ENCODE results near the gene SPIRE1.

Gene SPIRE1

DNA sequence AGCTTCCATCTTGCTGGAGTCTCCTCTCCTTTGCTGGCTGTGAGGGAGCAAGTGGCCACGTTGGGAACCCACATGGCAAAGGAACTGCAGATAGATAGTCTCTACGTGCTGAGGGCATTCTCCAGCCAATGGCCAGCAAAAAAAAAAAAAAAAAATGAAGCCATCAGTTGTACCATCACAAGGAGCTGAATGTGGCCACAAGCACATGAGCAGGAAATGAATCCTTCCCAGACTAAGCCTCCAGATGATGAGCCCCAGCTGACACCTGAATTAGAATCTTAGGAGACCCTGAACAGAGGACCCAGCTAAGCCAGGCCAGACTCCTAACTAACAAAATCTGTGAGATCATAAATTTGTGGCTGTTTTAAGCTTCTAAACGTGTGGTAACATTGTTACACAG is 57.9 kb downstream of the SPIRE1 start:
- Histone ChIP-seq H3K27ac (ENCODE audit: insufficient read depth in 1 of 2, low read depth in 1 of 2, low read length in 2 of 2, poor library complexity in 1 of 2, severe bottlenecking in 2 of 2) (no peak overlapping the region), H3K4me3 (ENCODE audit: control insufficient read depth in 1 of 7, extremely low read depth in 1 of 7, insufficient read depth in 4 of 7, low read depth in 2 of 7, low read length in 6 of 7) (no peak overlapping the region), H3K36me3 (ENCODE audit: control insufficient read depth in 4 of 4, insufficient read depth in 4 of 4, low read length in 3 of 4) (no peaks in the 10 kb centered on the region), H3K9me3 (ENCODE audit: control extremely low read depth in 1 of 5, control insufficient read depth in 4 of 5, insufficient read depth in 2 of 5, low read depth in 1 of 5, low read length in 4 of 5) (no peaks in the 10 kb centered on the region), H3K4me1 (ENCODE audit: control extremely low read depth in 1 of 4, control insufficient read depth in 4 of 4, insufficient read depth in 4 of 4, low read length in 3 of 4) (peaks cover 8 to 60% (median 30%) of the 10 kb centered on the region in 4 experiments), H3K27me3 (replicated peaks in 2 of 5; ENCODE audit: control insufficient read depth in 4 of 5, insufficient read depth in 5 of 5, low read length in 4 of 5) (no peaks in the 10 kb centered on the region)
- POLR2A ChIA-PET = no interaction called here
- CTCF ChIA-PET = interaction anchor here (0.7 kb wide), 1 partner anchor 177 kb away, joined by 3 read pairs; no protein-coding TSS in a partner anchor
- no peak for DNase-seq
- WGBS (ENCODE audit: insufficient coverage) = no CpG with 5 or more reads among the region's 3 CpGs

DNA sequence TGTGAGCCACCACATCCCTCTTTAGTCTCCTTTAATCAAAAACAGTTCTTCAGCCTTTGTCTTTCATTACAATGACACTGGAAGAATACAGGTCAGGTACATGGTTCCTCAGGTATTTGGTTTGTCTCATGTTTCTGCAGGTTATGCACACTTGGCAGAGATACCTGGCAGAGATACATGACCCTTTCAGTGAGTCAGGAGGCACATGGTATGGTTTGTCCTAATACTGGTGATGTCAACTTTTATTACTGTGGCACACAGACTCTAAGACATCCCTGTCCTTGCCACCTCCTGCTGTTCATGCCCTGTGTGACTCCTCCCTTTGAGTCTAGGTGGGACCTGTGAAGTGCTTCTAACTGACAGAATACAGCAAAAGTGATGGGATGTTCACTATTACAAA is 58.4 kb downstream of the SPIRE1 start:
- H3K4me1 ChIP-seq (ENCODE audit: control extremely low read depth in 1 of 4, control insufficient read depth in 4 of 4, insufficient read depth in 4 of 4, low read length in 3 of 4) = peaks cover 8 to 60% (median 30%) of the 10 kb centered on the region in 4 experiments
- H3K9me3 ChIP-seq (ENCODE audit: control extremely low read depth in 1 of 5, control insufficient read depth in 4 of 5, insufficient read depth in 2 of 5, low read depth in 1 of 5, low read length in 4 of 5) = no peaks in the 10 kb centered on the region
- CTCF ChIA-PET = interaction anchor here (0.7 kb wide), 1 partner anchor 177 kb away, joined by 3 read pairs; no protein-coding TSS in a partner anchor
- H3K4me3 ChIP-seq (ENCODE audit: control insufficient read depth in 1 of 7, extremely low read depth in 1 of 7, insufficient read depth in 4 of 7, low read depth in 2 of 7, low read length in 6 of 7) = no peak overlapping the region
- no peaks in the 10 kb centered on the region for H3K27me3 ChIP-seq (replicated peaks in 2 of 5; ENCODE audit: control insufficient read depth in 4 of 5, insufficient read depth in 5 of 5, low read length in 4 of 5)
- H3K36me3 ChIP-seq (ENCODE audit: control insufficient read depth in 4 of 4, insufficient read depth in 4 of 4, low read length in 3 of 4) = no peaks in the 10 kb centered on the region
- POLR2A ChIA-PET = interaction anchor here (0.6 kb wide), 1 partner anchor 14 kb away, joined by 3 read pairs; no protein-coding TSS in a partner anchor
- no peak overlapping the region for H3K27ac ChIP-seq (ENCODE audit: insufficient read depth in 1 of 2, low read depth in 1 of 2, low read length in 2 of 2, poor library complexity in 1 of 2, severe bottlenecking in 2 of 2)
- DNase-seq = no peak

DNA sequence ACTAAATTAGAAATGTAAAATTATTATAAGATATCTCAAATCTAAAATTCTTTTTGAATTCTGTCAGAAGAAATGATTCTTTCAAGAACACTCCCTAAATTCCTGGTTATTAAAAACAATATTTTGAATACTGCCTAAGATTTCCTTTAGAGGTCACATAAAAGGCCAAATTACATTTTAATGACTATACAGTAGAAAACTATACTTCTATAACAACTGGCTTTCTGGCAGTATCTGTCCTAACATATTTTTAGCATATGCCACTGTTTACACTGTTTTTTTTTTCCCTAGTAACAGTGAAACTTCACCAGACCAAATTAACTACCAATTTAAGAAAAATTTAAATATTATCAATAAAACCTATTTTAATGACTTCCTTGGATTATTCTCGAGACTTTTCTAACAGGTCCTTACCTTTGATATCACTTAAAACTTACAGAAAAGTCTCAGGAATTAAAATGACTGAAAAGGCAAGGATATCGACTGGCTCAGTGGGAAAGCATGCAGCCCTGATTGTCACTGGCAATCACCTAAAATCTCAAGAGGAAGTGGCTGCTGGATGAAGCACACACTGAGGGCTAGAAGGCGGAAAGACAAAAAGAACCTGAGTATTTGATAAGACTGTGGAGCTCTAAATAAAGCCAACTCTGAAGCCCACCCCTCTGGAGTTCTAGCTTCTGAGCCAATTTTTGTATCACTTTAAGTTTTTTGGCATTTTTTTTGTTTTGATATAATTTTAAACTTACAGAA is 59.6 kb downstream of the SPIRE1 start:
- H3K27me3 ChIP-seq (replicated peaks in 2 of 5; ENCODE audit: control insufficient read depth in 4 of 5, insufficient read depth in 5 of 5, low read length in 4 of 5) = no peaks in the 10 kb centered on the region
- no peaks in the 10 kb centered on the region for H3K36me3 ChIP-seq (ENCODE audit: control insufficient read depth in 4 of 4, insufficient read depth in 4 of 4, low read length in 3 of 4)
- peak; percentile 34 to 88 (median 77) for DNase-seq
- H3K9me3 ChIP-seq (ENCODE audit: control extremely low read depth in 1 of 5, control insufficient read depth in 4 of 5, insufficient read depth in 2 of 5, low read depth in 1 of 5, low read length in 4 of 5) = no peaks in the 10 kb centered on the region
- WGBS (ENCODE audit: insufficient coverage) = 7% methylated on average over 2 of the region's 3 CpGs
- POLR2A ChIA-PET = no interaction called here
- H3K4me1 ChIP-seq (ENCODE audit: control extremely low read depth in 1 of 4, control insufficient read depth in 4 of 4, insufficient read depth in 4 of 4, low read length in 3 of 4) = peaks cover 8 to 60% (median 30%) of the 10 kb centered on the region in 4 experiments
- CTCF ChIA-PET = interaction anchor here (0.8 to 1.1 kb wide), 2 partner anchors 45 to 58 kb away, joined by 3 read pairs; no protein-coding TSS in a partner anchor
- H3K27ac ChIP-seq (ENCODE audit: insufficient read depth in 1 of 2, low read depth in 1 of 2, low read length in 2 of 2, poor library complexity in 1 of 2, severe bottlenecking in 2 of 2) = no peak overlapping the region
- H3K4me3 ChIP-seq (ENCODE audit: control insufficient read depth in 1 of 7, extremely low read depth in 1 of 7, insufficient read depth in 4 of 7, low read depth in 2 of 7, low read length in 6 of 7) = peak overlapping the region in 1 of 7 experiments; percentile 11

DNA sequence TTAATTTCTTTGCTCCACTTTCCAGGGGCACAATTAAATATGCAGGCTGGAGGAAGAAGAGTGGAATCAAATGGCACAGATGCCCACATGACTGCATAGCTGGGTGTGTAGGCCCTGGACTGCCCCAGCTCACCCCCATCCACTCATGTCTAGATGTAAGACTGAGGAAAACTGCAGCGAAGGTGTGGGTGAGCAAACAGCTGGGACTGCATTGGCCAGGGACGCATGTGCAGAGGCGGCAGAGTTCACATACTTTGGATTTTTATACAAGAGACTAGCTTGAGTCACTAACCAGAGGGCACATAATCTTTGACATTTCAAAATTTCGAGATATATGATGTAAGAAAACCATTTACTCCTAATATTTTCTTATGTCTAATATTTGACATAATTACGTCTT is 60.1 kb downstream of the SPIRE1 start:
- POLR2A ChIA-PET = no interaction called here
- no peaks in the 10 kb centered on the region for H3K36me3 ChIP-seq (ENCODE audit: control insufficient read depth in 4 of 4, insufficient read depth in 4 of 4, low read length in 3 of 4)
- H3K4me3 ChIP-seq (ENCODE audit: control insufficient read depth in 1 of 7, extremely low read depth in 1 of 7, insufficient read depth in 4 of 7, low read depth in 2 of 7, low read length in 6 of 7) = no peak overlapping the region
- 100% methylated on average over 3 of the region's 5 CpGs for WGBS (ENCODE audit: insufficient coverage)
- H3K27me3 ChIP-seq (replicated peaks in 2 of 5; ENCODE audit: control insufficient read depth in 4 of 5, insufficient read depth in 5 of 5, low read length in 4 of 5) = no peaks in the 10 kb centered on the region
- H3K4me1 ChIP-seq (ENCODE audit: control extremely low read depth in 1 of 4, control insufficient read depth in 4 of 4, insufficient read depth in 4 of 4, low read length in 3 of 4) = peaks cover 8 to 60% (median 30%) of the 10 kb centered on the region in 4 experiments
- no peak for DNase-seq
- CTCF ChIA-PET = no interaction called here
- H3K27ac ChIP-seq (ENCODE audit: insufficient read depth in 1 of 2, low read depth in 1 of 2, low read length in 2 of 2, poor library complexity in 1 of 2, severe bottlenecking in 2 of 2) = peak overlapping the region in 1 of 2 experiments; percentile 1
- H3K9me3 ChIP-seq (ENCODE audit: control extremely low read depth in 1 of 5, control insufficient read depth in 4 of 5, insufficient read depth in 2 of 5, low read depth in 1 of 5, low read length in 4 of 5) = no peaks in the 10 kb centered on the region

DNA sequence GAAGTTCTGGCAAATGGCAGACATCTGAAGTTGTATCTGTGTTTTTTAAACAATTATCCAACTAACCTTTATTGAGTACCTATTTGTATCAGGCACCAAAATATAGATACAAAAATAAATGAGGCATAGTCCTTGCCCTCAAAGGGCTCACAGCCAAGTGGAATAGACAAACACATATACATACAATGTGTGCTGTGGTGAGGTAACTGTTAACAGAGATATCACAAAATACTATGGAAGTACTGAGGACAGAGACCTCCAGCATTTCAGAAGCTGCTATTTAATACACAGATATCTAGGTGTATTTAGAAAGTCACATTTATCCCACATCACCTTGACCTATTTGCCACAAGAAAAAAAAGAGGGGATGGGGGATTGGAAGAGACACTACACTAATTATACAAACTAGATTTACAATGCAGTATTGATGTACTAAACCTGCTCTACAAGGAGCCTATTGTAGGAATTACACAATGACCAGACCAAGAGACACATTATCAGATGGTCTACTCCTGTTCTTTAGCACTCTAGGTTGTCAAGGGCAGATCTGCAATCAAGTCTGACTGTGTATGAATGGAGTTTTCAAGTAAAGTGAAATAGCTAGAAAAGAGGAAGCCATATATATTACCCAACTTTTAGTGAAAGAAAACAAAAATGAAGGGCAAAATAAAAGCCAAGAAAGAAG is 62.2 kb downstream of the SPIRE1 start:
- H3K27ac ChIP-seq (ENCODE audit: insufficient read depth in 1 of 2, low read depth in 1 of 2, low read length in 2 of 2, poor library complexity in 1 of 2, severe bottlenecking in 2 of 2) = peak overlapping the region in 1 of 2 experiments; percentile 34
- ChIA-PET CTCF (no interaction called here), POLR2A (no interaction called here)
- H3K4me1 ChIP-seq (ENCODE audit: control extremely low read depth in 1 of 4, control insufficient read depth in 4 of 4, insufficient read depth in 4 of 4, low read length in 3 of 4) = peaks cover 8 to 48% (median 25%) of the 10 kb centered on the region in 4 experiments
- DNase-seq = peak in 2 of 3 donors; percentile 52 to 65
- no peaks in the 10 kb centered on the region for H3K36me3 ChIP-seq (ENCODE audit: control insufficient read depth in 4 of 4, insufficient read depth in 4 of 4, low read length in 3 of 4)
- H3K9me3 ChIP-seq (ENCODE audit: control extremely low read depth in 1 of 5, control insufficient read depth in 4 of 5, insufficient read depth in 2 of 5, low read depth in 1 of 5, low read length in 4 of 5) = no peaks in the 10 kb centered on the region
- no peak overlapping the region for H3K4me3 ChIP-seq (ENCODE audit: control insufficient read depth in 1 of 7, extremely low read depth in 1 of 7, insufficient read depth in 4 of 7, low read depth in 2 of 7, low read length in 6 of 7)
- H3K27me3 ChIP-seq (replicated peaks in 2 of 5; ENCODE audit: control insufficient read depth in 4 of 5, insufficient read depth in 5 of 5, low read length in 4 of 5) = no peaks in the 10 kb centered on the region

DNA sequence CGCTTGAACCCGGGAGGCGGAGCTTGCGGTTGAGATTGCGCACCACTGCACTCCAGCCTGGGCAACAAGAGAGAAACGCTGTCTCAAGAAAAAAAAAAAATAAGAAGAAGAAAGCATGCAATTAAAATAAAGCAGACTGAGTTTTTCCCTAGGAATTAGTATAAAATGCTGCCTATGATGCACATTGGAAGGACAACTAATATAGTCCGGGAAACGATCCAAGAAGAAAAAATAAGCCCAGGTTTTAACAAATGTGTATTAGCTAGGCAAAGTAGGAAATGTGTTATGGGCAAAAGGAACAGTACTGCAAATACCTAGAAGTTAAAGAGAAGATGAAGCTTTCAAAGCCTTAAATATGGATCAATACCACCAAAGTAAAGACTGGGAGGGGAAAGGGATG is 64.0 kb downstream of the SPIRE1 start:
- no peak overlapping the region for H3K27ac ChIP-seq (ENCODE audit: insufficient read depth in 1 of 2, low read depth in 1 of 2, low read length in 2 of 2, poor library complexity in 1 of 2, severe bottlenecking in 2 of 2)
- ChIA-PET CTCF (interaction anchor here (1.3 kb wide), 1 partner anchor 54 kb away, joined by 3 read pairs; no protein-coding TSS in a partner anchor), POLR2A (no interaction called here)

DNA sequence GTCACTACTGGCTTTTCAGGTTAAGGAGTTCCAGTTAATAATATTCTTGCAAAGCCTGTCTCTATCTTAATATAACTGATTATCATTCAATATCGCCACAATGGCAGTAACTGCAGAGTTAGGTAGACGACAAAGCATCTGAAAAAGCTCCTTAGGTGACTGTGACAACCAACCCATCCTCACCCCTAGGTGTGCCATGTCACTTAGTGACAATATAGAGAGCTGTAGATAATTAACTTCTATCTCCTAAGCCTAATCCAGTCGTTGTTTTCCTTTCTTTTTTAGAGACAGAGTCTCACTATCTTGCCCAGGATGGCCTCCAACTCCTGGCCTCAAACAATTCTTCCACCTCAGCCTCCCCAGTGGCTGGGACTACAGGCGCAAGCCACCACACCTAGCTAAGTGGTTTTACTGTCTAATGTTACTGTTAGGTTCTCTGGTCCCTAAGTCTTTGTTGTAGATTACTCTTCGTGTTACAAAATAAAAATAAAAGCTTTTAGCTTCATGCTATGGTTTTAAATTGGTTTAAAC is 65.2 kb downstream of the SPIRE1 start:
- ChIA-PET CTCF (no interaction called here), POLR2A (no interaction called here)
- H3K36me3 ChIP-seq (ENCODE audit: control insufficient read depth in 4 of 4, insufficient read depth in 4 of 4, low read length in 3 of 4) = no peaks in the 10 kb centered on the region
- no peak for DNase-seq
- WGBS (ENCODE audit: insufficient coverage) = 100% methylated on average over 3 of the region's 5 CpGs
- H3K4me3 ChIP-seq (ENCODE audit: control insufficient read depth in 1 of 7, extremely low read depth in 1 of 7, insufficient read depth in 4 of 7, low read depth in 2 of 7, low read length in 6 of 7) = no peak overlapping the region
- no peak overlapping the region for H3K27ac ChIP-seq (ENCODE audit: insufficient read depth in 1 of 2, low read depth in 1 of 2, low read length in 2 of 2, poor library complexity in 1 of 2, severe bottlenecking in 2 of 2)
- H3K27me3 ChIP-seq (replicated peaks in 2 of 5; ENCODE audit: control insufficient read depth in 4 of 5, insufficient read depth in 5 of 5, low read length in 4 of 5) = no peaks in the 10 kb centered on the region
- no peaks in the 10 kb centered on the region for H3K9me3 ChIP-seq (ENCODE audit: control extremely low read depth in 1 of 5, control insufficient read depth in 4 of 5, insufficient read depth in 2 of 5, low read depth in 1 of 5, low read length in 4 of 5)
- peaks cover 0 to 22% (median 10%) of the 10 kb centered on the region in 4 experiments for H3K4me1 ChIP-seq (ENCODE audit: control extremely low read depth in 1 of 4, control insufficient read depth in 4 of 4, insufficient read depth in 4 of 4, low read length in 3 of 4)

More for the DNA sequence above, 64.0 kb downstream of the SPIRE1 start:
- Histone ChIP-seq H3K27me3 (replicated peaks in 2 of 5; ENCODE audit: control insufficient read depth in 4 of 5, insufficient read depth in 5 of 5, low read length in 4 of 5) (no peaks in the 10 kb centered on the region), H3K9me3 (ENCODE audit: control extremely low read depth in 1 of 5, control insufficient read depth in 4 of 5, insufficient read depth in 2 of 5, low read depth in 1 of 5, low read length in 4 of 5) (no peaks in the 10 kb centered on the region), H3K36me3 (ENCODE audit: control insufficient read depth in 4 of 4, insufficient read depth in 4 of 4, low read length in 3 of 4) (no peaks in the 10 kb centered on the region), H3K4me3 (ENCODE audit: control insufficient read depth in 1 of 7, extremely low read depth in 1 of 7, insufficient read depth in 4 of 7, low read depth in 2 of 7, low read length in 6 of 7) (no peak overlapping the region), H3K4me1 (ENCODE audit: control extremely low read depth in 1 of 4, control insufficient read depth in 4 of 4, insufficient read depth in 4 of 4, low read length in 3 of 4) (peaks cover 0 to 34% (median 17%) of the 10 kb centered on the region in 4 experiments)
- 93% methylated on average over 6 of the region's 8 CpGs for WGBS (ENCODE audit: insufficient coverage)
- DNase-seq = no peak

All from common myeloid progenitor, CD34-positive (primary cell).